Measurements from ENCODE around the gene PRELID3B.

The PRELID3B gene

DNA sequence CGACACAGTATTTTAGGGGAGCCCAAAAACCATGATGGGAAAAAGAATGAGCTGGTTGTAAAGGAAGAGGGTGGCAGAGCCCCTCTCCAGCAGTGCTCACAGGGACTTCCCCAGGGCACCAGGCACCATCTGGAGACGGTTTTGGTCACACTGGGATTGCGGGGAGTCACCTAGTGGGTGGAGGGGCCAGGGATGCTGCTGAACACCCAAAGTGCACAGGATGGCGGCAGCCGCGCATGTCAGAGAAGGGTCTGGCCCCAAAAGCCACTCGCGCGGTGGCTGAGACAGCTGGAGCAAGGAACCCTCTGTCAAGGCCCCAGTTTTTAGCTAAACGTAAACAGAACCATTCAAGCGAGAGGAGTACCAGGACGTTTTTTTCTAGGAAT lies 46.4 kb downstream of the PRELID3B start:
- no peak for DNase-seq (ENCODE audit: extremely low read depth in 1 of 2, low read depth in 1 of 2)

- DNase-seq (ENCODE audit: extremely low read depth in 1 of 2, low read depth in 1 of 2): no peak
Measured at GRCh38 chr20:58995461-58996225, 46.9 kb downstream of the PRELID3B start.

DNA sequence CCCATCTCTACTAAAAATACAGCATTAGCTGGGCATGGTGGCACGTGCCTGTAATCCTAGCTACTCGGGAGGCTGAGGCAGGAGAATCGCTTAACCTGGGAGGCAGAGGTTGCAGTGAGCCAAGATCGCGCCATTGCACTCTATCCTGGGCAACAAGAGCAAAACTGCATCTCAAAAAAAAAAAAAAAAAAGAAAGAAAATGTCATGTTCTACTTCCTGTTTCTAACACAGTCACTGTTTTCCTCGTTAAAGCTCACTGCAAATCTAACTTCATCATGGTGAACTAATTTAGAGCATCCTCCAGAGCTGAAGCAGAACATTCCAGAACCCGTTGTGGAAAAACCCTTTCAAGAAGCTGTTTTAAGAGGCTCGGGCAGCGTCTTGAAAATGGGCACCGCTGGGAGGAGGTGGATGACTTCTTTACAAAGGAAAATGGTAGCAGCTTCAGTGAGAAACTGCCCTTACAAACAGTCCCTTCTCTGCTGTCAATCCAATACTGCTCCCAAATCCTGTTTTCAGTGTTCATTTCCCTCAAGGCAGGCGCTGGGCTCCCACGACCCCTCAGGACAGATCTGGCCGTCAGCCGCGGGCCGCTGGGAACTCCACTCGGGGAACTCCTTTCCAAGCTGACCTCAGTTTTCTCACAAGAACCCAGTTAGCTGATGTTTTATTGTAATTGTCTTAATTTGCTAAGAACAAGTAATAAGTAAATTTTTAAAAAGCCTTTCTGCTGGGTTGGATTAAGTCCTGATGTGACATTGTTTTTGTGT lies 48.0 kb downstream of the PRELID3B start:
- DNase-seq (ENCODE audit: extremely low read depth in 1 of 2, low read depth in 1 of 2): no peak

DNA sequence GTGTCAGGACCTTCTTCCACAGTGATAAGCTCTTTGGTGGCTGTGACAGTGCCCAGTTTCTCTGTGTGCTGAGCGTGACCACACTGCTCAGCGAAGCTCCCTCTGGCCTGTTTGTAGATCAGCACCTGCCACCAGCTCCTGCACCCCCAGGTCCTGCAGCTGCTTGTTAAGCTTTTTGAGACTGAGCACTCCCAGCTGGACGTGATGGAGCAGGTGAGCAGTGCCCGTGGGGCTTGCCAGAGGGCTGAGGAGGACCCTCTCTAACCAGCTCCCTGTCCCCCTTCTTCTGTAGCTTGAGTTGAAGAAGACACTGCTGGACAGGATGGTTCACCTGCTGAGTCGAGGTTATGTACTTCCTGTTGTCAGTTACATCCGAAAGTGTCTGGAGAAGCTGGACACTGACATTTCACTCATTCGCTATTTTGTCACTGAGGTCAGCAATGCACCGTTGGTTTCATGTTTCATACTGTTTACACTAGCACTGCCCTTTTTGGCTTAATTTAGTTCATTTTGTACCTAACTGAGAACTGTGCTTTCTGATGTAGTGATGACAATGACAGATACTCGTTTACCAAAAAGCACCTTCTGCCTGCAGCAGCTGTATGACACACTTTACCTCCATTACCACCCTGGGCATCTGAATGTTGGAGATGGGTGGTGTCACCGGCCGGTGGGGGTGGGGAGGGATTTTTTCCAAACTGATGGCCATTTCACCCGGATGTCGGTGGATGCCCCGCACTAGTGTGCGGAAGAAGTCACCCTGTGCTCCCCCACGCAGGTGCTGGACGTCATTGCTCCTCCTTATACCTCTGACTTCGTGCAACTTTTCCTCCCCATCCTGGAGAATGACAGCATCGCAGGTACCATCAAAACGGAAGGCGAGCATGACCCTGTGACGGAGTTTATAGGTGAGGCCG lies 49.0 kb downstream of the PRELID3B start:
- DNase-seq (ENCODE audit: extremely low read depth in 1 of 2, low read depth in 1 of 2): no peak

- DNase-seq (ENCODE audit: extremely low read depth in 1 of 2, low read depth in 1 of 2): no peak
Measured at GRCh38 chr20:58992911-58993310, 49.7 kb downstream of the PRELID3B start.

DNA sequence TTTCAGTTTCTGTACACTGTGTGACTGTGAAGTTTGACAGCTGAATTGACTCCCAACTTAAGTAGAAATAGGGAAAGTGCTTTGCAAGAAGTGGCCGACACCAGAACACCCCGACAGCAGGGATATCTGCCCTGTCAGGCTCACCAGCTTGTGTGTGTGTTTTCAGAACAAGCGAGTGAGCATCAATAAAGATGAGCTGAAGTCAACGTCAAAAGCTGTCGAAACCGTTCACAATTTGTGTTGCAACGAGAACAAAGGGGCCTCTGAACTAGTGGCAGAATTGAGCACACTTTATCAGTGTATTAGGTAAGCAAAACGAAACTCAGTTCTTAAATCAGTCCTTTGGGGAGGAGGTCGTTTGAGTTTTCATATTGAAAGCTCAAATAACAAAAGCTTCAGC lies 50.9 kb downstream of the PRELID3B start:
- DNase-seq (ENCODE audit: extremely low read depth in 1 of 2, low read depth in 1 of 2): no peak

DNA sequence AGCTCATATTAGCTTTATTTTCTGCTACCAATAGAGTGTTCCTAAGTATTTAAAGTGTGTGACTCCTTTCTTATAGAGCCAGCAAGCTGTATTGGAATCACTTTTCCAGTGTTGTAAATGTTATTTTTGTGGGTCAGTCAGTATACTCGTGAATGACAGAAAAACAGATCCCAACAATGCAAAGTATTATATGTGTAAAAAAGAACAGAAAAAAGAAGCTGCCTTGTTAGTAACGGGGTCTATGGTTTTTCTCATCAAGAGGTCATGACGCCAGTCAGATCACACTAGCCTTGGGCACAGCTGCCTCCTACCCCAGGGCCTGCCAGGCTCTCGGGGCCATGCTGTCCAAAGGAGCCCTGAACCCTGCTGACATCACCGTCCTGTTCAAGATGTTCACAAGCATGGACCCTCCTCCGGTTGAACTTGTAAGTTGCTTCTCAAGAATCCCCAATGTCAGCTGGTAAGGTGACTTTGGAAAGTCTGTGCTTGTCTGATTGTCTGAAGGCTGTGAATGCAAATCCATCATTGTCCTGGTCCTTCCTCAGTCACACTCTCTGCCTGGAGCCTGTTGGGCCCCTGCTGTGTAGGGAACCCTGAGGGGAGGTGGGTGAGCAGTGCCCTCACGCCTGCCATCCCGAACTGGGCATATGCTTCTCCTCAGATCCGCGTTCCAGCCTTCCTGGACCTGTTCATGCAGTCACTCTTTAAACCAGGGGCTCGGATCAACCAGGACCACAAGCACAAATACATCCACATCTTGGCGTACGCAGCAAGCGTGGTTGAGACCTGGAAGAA lies 51.7 kb downstream of the PRELID3B start:
- DNase-seq (ENCODE audit: extremely low read depth in 1 of 2, low read depth in 1 of 2): no peak

GRCh38 chr20:58989196-58989595 lies 53.4 kb downstream of the PRELID3B start:
- no peak for DNase-seq (ENCODE audit: extremely low read depth in 1 of 2, low read depth in 1 of 2)

GRCh38 chr20:58988565-58988882 lies 54.1 kb downstream of the PRELID3B start:
- DNase-seq (ENCODE audit: extremely low read depth in 1 of 2, low read depth in 1 of 2): no peak

GRCh38 chr20:58987790-58988564 lies 54.6 kb downstream of the PRELID3B start:
- no peak for DNase-seq (ENCODE audit: extremely low read depth in 1 of 2, low read depth in 1 of 2)

DNA sequence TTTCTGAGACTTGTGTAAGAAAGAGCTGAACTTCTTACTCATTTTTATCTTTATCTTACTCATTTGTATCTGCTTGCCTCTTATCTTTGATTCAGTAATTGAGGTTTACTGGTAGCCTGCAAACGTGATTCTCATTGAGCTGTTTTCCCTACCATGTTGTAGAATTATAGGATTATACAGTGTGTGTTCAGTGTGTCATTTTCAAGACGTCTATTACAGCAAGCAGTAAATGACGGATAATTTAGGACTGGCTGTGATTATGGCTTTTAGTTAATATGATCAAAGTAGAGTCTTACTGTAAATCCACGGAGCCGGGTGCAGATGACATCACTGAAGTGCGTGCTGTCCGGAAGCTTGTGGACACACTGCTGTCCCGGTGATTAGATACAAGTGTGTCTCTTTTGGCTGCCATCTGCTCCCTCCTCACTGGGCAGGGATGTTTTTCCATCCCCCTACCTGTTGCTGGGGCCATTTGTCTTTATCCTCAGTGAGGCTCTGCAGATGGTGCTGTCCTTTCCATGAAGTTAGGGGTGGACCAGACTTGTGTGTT lies 55.5 kb downstream of the PRELID3B start:
- DNase-seq (ENCODE audit: extremely low read depth in 1 of 2, low read depth in 1 of 2): no peak

DNA sequence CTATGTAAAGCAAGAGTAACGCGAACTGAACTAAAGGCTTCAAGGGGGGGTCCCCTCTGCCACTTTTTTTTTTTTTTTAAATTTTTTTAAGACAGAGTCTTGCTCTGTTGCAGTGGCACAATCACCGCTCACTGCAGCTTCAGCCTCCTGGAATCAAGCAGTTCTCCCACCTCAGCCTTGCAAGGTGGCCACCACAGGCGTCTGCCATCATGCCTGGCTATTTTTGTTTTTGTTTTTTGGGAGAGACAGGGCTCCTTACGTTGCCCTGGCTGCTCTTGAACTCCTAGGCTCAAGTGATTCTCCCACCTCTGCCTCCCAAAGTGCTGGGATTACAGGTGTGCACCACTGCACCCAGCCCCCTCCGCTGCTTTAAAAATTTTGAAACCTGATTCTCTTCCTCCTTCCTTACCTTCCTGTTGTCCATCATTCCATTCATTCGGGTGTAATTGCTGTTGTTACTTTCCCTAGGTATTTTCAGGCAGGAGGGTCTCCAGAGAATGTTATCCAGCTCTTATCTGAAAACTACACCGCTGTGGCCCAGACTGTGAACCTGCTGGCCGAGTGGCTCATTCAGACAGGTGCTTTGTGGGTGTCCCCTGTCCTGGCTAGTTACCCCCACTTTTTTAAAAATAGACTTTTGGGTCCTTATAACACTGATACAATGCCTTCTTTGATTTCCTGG lies 56.2 kb downstream of the PRELID3B start:
- no peak for DNase-seq (ENCODE audit: extremely low read depth in 1 of 2, low read depth in 1 of 2)

GRCh38 chr20:58985656-58986055 lies 56.9 kb downstream of the PRELID3B start:
- no peak for DNase-seq (ENCODE audit: extremely low read depth in 1 of 2, low read depth in 1 of 2)

DNA sequence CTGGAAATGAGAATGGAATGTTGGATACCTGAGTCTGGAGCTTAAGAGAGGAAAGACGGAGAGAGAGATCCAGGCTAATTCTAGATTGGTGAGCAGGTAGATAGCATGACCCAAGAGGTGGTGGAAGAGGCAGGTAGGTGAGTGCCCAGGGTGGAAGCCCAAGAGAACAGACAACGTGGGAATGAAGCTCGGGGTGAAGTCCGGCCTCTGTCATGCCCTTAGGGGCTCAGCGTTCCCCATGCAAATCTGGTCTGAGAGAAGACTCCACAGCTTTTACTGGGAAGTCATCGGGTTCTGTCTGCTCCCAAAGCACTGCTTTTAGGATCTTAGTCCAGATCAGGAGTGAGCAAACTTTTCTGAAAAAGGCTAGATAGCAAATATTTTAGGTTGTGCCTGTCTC lies 57.9 kb downstream of the PRELID3B start:
- DNase-seq (ENCODE audit: extremely low read depth in 1 of 2, low read depth in 1 of 2): no peak
